Mucosa of descending colon (tissue), 3 donors: ENCODE measurements around the gene TRAPPC3L. TPM values are rescaled to one million over a fixed set of nuclear protein-coding genes. Genes with fewer than 3 reads are reported as not detected.
A peak's percentile ranks its signal among the peaks of the same experiment; 100 is the strongest.

ENCODE experiments used
- ATAC-seq: fragments of 200-7000 bp; cut with Tn5 transposase; one replicate; pipeline ENCODE4 v1.9.1; 2020; ENCODE audit warnings: mild to moderate bottlenecking, moderate library complexity
- DNase-seq, 3 donors: peaks; one replicate each; pipeline ENCODE4 v3.0.0-alpha.2; 2020
- H3K36me3 ChIP-seq: fragments of 200-600 bp; one replicate; pipeline ENCODE4 v1.8.0; 2021; ENCODE audit warnings: low read depth, mild to moderate bottlenecking
- H3K4me1 ChIP-seq: fragments of 200-600 bp; one replicate; pipeline ENCODE4 v1.8.0; 2021; ENCODE audit warnings: low read depth, mild to moderate bottlenecking
- H3K4me3 ChIP-seq: fragments of 200-600 bp; one replicate; pipeline ENCODE4 v1.8.0; 2021; ENCODE audit warnings: mild to moderate bottlenecking
- H3K9me3 ChIP-seq: fragments of 200-600 bp; one replicate; pipeline ENCODE4 v1.8.0; 2021; ENCODE audit warnings: mild to moderate bottlenecking
- intact Hi-C, 2 donors: fragments of 100-400 bp; cut with DNase I in 1 of 2; cut with micrococcal nuclease in 1 of 2; formaldehyde crosslinking; loops; one replicate each; pipeline versions ENCODE4 v1.11.0 to v1.11.1; 2022; cut with DNase I, micrococcal nuclease
- total RNA-seq, 3 donors: library from RNA; stranded (reverse); fragmentation: NEBNext Ultra II Directional in 2 of 3; extraction: Animal tissue kit (Norgen Biotek cat#: 25700) in 2 of 3; gene quantifications; one replicate each; pipeline versions ENCODE4 v1.2.1 to v1.2.4, GENCODE V29; 2021 to 2023
- TF ChIP-seq, protein P1 (sequence below): fragments of 200-600 bp; IDR thresholded peaks from one replicate; pipeline ENCODE4 v1.8.0; 2022; ENCODE audit warnings: antibody characterized with exemption, mild to moderate bottlenecking
- donor health status: DM: no; HTN: no; CAD: no; lungs with moderate emphysema.
- donor health status: DM: no; HTN: no; CAD: no.
- donor health status: DM: no; HTN: yes; CAD: no.

Gene TRAPPC3L
- total RNA-seq, 3 donors from 2014 or later = not detected

DNA sequence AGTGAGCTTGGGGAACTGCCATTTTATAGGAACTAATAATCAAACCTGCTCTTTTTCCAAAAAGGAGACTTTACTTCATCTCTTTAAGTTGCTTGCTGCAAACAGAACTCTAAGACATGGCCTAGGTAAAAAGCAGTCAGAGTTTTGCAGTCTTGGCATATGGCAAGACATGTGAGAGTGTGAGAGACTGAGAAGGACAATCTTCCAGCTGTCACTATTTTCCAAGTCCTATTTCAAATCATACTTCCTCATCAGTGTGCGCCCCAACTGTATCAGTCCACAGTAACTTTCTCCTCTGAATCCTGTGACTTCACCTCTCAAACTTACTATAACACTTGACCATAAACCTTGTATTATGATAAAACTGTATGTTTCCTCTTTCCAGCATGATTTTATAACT, 74.0 kb downstream of the TRAPPC3L start:
- TF ChIP-seq, protein P1, sequence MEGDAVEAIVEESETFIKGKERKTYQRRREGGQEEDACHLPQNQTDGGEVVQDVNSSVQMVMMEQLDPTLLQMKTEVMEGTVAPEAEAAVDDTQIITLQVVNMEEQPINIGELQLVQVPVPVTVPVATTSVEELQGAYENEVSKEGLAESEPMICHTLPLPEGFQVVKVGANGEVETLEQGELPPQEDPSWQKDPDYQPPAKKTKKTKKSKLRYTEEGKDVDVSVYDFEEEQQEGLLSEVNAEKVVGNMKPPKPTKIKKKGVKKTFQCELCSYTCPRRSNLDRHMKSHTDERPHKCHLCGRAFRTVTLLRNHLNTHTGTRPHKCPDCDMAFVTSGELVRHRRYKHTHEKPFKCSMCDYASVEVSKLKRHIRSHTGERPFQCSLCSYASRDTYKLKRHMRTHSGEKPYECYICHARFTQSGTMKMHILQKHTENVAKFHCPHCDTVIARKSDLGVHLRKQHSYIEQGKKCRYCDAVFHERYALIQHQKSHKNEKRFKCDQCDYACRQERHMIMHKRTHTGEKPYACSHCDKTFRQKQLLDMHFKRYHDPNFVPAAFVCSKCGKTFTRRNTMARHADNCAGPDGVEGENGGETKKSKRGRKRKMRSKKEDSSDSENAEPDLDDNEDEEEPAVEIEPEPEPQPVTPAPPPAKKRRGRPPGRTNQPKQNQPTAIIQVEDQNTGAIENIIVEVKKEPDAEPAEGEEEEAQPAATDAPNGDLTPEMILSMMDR = no peak
- ATAC-seq (no peak), DNase-seq (no peak)
- intact Hi-C loops = no loop called here
- H3K4me1 ChIP-seq = no peaks in the 10 kb centered on the region
- H3K4me3 ChIP-seq = no peak overlapping the region
- no peaks in the 10 kb centered on the region for H3K36me3 ChIP-seq
- no peaks in the 10 kb centered on the region for H3K9me3 ChIP-seq

DNA sequence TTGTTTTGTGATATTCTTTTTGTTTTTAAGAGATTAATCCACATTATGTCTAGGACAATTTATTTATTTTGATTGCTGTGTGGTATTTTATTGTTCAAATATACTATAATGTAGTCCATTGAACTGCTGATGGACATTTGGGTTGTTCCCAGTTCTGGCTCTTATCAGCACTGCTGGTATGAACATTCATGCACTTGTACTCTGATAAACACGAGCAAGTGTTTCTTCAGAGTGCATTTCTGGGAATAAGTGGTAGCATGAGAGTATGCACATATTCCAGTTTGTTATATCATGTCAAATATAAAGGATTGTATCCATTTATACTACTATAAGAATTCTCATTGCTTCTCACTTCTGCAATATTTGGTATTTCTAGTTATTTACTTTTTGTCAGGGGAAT, 77.2 kb downstream of the TRAPPC3L start:
- intact Hi-C loops = no loop called here

DNA sequence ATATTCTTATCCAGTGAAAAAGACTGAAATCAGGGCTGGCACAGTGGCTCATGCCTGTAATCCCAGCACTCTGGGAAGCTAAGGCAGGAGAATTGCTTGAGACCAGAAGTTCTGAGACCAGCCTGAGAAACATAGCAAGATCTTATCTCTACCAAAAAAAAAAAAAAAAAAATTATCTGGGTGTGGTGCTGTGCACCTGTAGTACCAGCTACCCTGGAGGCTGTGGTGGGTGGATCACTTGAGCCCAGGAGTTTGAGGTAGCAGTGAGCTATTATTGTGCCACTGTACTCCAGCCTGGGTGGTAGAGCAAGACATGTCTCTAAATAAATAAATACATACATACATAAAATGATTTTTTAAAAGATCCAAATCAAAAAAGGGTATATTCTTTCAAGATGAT, 78.0 kb downstream of the TRAPPC3L start:
- no peak for ATAC-seq
- intact Hi-C loops = no loop called here
- H3K9me3 ChIP-seq = no peaks in the 10 kb centered on the region
- no peaks in the 10 kb centered on the region for H3K4me1 ChIP-seq
- no peak overlapping the region for H3K4me3 ChIP-seq
- no peaks in the 10 kb centered on the region for H3K36me3 ChIP-seq
- no peak for DNase-seq
- TF ChIP-seq, protein P1 = no peak

More for the DNA sequence above, 77.2 kb downstream of the TRAPPC3L start:
- H3K36me3 ChIP-seq = no peaks in the 10 kb centered on the region
- H3K9me3 ChIP-seq = no peaks in the 10 kb centered on the region
- TF ChIP-seq, protein P1 = no peak
- H3K4me1 ChIP-seq = no peaks in the 10 kb centered on the region
- DNase-seq (no peak), ATAC-seq (no peak)
- H3K4me3 ChIP-seq = no peak overlapping the region

DNA sequence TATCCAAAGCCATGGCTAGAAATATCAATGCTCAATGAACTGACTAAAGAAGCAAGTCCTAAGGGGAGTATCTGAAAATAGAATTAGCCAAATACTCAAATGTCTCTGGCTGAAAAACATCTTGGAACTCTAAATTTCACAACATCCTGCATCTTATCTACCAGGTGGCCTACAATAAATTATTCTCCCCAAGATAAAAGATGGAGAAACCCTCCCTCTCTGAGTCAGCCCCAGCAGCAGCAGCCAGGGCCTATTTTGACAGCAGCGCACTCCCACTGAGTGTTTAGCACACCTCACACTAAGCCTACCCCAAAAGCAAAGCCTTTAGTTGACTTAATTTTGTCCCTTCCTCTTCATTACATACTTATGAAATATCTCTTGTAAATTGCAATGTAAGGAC, 78.4 kb downstream of the TRAPPC3L start:
- no peaks in the 10 kb centered on the region for H3K4me1 ChIP-seq

DNA sequence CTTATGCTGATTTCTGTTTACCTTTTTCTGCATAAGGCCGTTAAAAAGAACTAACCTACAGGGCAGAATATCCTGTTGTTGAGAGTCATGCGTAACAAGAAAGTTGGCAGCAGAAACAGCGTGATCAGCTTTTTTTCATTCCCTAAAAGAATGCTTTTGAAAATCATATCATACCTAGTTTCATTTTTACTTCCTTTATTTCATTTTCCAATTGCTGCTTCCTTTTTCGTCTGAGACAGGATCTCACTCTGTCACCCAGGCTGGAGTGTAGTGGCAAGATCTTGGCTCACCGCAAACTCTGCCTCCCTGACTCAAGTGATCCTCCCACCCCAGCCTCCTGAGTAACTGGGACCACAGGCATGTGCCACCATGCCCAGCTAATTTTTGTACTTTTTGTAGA, 80.2 kb downstream of the TRAPPC3L start:
- DNase-seq (peak in 1 of 3 donors; percentile 30), ATAC-seq (peak; percentile 19)
- no peak overlapping the region for H3K4me3 ChIP-seq
- no peaks in the 10 kb centered on the region for H3K9me3 ChIP-seq
- no peaks in the 10 kb centered on the region for H3K4me1 ChIP-seq
- TF ChIP-seq, protein P1 = no peak
- no peaks in the 10 kb centered on the region for H3K36me3 ChIP-seq
- intact Hi-C loops = no loop called here

More for the DNA sequence above, 78.4 kb downstream of the TRAPPC3L start:
- intact Hi-C loops = no loop called here
- no peaks in the 10 kb centered on the region for H3K9me3 ChIP-seq
- TF ChIP-seq, protein P1 = no peak
- H3K4me3 ChIP-seq = no peak overlapping the region
- H3K36me3 ChIP-seq = no peaks in the 10 kb centered on the region
- DNase-seq (no peak), ATAC-seq (no peak)

DNA sequence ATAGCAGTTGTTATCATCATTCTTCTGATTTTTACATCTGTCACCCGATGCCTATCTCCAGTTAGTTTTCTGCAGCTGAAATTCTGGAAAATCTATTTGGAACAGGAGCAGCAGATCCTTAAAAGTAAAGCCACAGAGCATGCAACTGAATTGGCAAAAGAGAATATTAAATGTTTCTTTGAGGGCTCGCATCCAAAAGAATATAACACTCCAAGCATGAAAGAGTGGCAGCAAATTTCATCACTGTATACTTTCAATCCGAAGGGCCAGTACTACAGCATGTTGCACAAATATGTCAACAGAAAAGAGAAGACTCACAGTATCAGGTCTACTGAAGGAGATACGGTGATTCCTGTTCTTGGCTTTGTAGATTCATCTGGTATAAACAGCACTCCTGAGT, 82.2 kb downstream of the TRAPPC3L start:
- no peaks in the 10 kb centered on the region for H3K36me3 ChIP-seq
- H3K4me1 ChIP-seq = no peaks in the 10 kb centered on the region
- TF ChIP-seq, protein P1 = no peak
- no peak overlapping the region for H3K4me3 ChIP-seq
- DNase-seq (no peak), ATAC-seq (no peak)
- no peaks in the 10 kb centered on the region for H3K9me3 ChIP-seq
- intact Hi-C loops = no loop called here
